AG04449 (cell line): ENCODE results near the gene PDE4D.

Source experiments
- CTCF ChIA-PET: fragments of 350-600 bp; formaldehyde crosslinking; extraction: SDS; loops from one replicate; lab custom pipeline; 2021; ENCODE audit warnings: antibody characterized with exemption; lab: Yijun Ruan, JAX
- POLR2A ChIA-PET: fragments of 400-600, 350-600 bp; formaldehyde crosslinking; extraction: SDS; loops from one replicate; lab custom pipeline; 2020; ENCODE audit warnings: antibody characterized with exemption, inconsistent platforms; lab: Yijun Ruan, JAX
- DNase-seq: peaks from one replicate; pipeline ENCODE4 v3.0.0-alpha.2; 2010; ENCODE audit warnings: low read depth, low spot score
- H3K4me3 ChIP-seq: 2 replicates; pipeline ENCODE4 v1.5.1; 2011; ENCODE audit warnings: low read depth, mild to moderate bottlenecking, control low read depth, low read length
- TF ChIP-seq, protein P1 (sequence below): IDR thresholded peaks from one replicate; pipeline ENCODE4 v1.5.1; 2011; ENCODE audit warnings: mild to moderate bottlenecking, moderate library complexity, low read length, control low read depth, inconsistent platforms; ENCODE audit not compliant: insufficient read depth; ENCODE audit errors: missing control alignments

The PDE4D gene

DNA sequence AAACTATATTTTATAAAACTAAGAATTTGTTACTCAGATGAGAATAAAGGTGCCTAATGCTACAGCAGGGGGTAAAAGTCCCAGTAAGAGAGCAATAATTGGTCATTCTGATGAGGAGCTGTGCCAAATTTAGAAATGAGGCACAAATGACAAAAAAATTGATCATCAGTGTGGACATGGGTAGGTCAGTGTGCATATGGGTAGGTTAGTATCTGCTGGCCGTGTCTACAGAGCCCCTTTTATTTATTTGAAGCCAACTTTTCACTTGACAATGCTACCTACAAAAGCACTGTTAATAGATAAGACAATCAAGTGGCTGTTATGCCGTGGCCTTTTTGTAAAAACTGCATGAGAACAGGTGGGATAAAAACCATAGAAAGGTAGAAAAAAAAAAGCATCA, 856.1 kb downstream of the PDE4D start:
- no peak for DNase-seq
- ChIA-PET CTCF (interaction anchor here (1.0 to 2.5 kb wide), 2 partner anchors 149 to 151 kb away, joined by 3 to 7 read pairs; no protein-coding TSS in a partner anchor), POLR2A (interaction anchor here (0.6 kb wide), 1 partner anchor 125 kb away, joined by 3 read pairs; no protein-coding TSS in a partner anchor)
- TF ChIP-seq, protein P1, sequence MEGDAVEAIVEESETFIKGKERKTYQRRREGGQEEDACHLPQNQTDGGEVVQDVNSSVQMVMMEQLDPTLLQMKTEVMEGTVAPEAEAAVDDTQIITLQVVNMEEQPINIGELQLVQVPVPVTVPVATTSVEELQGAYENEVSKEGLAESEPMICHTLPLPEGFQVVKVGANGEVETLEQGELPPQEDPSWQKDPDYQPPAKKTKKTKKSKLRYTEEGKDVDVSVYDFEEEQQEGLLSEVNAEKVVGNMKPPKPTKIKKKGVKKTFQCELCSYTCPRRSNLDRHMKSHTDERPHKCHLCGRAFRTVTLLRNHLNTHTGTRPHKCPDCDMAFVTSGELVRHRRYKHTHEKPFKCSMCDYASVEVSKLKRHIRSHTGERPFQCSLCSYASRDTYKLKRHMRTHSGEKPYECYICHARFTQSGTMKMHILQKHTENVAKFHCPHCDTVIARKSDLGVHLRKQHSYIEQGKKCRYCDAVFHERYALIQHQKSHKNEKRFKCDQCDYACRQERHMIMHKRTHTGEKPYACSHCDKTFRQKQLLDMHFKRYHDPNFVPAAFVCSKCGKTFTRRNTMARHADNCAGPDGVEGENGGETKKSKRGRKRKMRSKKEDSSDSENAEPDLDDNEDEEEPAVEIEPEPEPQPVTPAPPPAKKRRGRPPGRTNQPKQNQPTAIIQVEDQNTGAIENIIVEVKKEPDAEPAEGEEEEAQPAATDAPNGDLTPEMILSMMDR, result no peak
- H3K4me3 ChIP-seq, result peak overlapping the region; percentile 81

DNA sequence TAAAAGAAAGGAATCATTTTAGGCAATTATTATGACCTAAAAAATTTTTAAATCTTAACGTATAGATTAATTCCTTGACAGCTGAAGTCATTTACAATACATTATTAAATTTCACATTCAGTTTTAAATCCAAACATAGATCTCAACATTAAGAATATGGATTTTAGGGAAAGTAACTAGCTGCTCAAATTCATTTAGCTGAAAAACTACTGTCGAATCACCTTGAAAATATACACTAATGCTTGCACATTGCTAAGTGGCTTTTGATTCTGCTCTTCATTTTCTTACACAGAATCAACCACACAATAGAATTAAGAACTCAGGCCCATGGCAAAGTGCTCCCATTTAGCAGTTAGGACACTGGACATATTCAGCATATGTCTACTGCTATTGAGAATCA, 856.5 kb downstream of the PDE4D start:
- TF ChIP-seq, protein P1, result no peak
- no peak for DNase-seq
- peak overlapping the region; percentile 81 for H3K4me3 ChIP-seq
- ChIA-PET CTCF (interaction anchor here (1.0 to 6.7 kb wide), 4 partner anchors 87 to 151 kb away, joined by 3 to 117 read pairs (median 5); no protein-coding TSS in a partner anchor), POLR2A (interaction anchor here (0.6 kb wide), 1 partner anchor 126 kb away, joined by 3 read pairs; no protein-coding TSS in a partner anchor)

DNA sequence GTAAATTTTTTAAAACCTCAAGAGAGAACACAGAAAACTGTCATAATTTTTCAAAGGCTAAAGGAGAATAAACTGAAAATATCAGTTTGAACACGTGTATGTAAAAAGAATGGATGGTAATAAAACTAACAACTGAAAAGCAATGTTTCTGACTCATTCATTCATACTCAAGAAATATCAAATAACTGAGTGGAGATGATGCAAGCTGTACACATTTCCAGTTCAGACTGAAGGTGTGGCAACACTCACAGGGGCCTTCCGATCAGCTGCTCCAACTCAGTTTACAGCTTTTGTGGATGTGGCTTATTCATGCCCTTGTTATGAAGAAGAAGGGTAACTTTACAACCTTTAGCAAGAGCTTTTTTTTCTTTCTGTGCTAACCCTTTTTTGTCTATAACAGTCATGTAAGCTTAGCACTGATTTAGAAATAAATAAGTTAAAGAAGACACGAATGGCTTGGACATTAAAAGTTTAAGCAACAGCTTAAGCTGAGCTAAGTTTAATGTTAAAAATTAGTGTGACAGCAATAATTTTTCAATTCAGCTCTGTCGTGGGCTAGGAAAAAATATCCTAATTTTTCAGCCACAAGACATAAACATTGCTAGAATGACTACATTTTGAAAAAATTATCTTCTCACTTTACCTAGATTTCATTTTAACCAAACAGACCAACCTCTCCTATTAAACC, 857.1 kb downstream of the PDE4D start:
- TF ChIP-seq, protein P1, result no peak
- H3K4me3 ChIP-seq, result peak overlapping the region; percentile 32
- DNase-seq, result peak; percentile 96
- ChIA-PET CTCF (interaction anchor here (1.0 to 6.7 kb wide), 9 partner anchors 9 to 152 kb away, joined by 3 to 117 read pairs (median 7); no protein-coding TSS in a partner anchor), POLR2A (no interaction called here)

DNA sequence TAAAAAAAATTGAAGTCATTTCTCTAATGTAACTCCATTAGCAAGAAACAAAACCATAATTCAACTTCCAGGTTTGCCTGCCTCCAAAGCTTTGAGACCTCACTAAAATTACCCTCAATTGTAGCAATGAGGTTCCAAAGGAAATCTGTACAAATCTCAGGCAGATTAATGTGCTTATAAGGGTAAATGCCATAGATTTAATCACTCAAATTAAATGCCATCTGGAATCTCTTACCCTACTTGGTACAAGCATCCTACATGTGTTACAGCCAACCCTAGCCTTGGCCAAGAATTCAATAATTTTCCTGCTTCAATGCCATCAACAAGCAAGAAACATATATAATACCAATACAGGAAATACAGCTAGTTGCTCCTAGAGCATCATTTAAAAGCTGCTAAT, 857.8 kb downstream of the PDE4D start:
- no peak for DNase-seq
- H3K4me3 ChIP-seq, result peak overlapping the region; percentile 32
- POLR2A ChIA-PET, result no interaction called here
- CTCF ChIA-PET, result interaction anchor here (1.1 to 6.7 kb wide), 17 partner anchors 8 to 153 kb away, joined by 3 to 117 read pairs (median 5); no protein-coding TSS in a partner anchor
- TF ChIP-seq, protein P1, result no peak

DNA sequence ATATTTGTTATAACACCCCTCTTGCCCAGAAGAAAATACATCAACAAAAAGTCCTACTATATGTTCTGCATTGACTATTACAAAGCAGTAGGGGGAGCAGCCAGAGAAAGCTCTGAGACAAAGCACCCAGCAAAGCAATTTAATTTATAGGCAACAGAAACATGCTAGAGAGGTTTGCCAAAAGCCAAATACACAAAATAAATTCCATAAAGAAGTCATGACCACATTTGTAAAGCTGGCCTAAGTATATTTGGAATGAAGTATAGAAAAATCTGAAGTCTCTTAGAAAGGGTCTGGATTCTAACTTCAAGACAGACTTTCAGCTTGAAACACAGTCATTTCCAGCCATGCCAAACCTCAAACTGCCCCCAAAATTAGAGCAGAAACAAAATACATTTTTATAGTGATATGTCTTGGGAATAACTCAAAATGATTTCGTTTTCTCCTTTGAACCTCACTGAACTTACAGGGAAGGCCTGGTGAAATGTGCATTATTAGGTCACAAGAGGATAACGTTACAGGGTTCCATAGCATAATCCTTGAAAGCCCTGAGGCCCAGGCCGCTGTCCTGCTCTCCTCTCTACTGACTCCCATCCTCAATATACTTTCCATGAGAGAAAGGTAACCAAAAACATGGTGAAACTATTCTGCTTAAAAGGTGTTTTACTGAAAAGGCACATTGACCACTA, 858.9 kb downstream of the PDE4D start:
- DNase-seq, result peak; percentile 58
- no peak overlapping the region for H3K4me3 ChIP-seq
- TF ChIP-seq, protein P1, result peak; percentile 61
- ChIA-PET POLR2A (no interaction called here), CTCF (interaction anchor here (0.7 to 6.7 kb wide), 26 partner anchors 10 to 154 kb away, joined by 3 to 117 read pairs (median 4); no protein-coding TSS in a partner anchor)
